SH-SY5Y (cell line): ENCODE measurements around the gene TAF4.

Source experiments
- GATA2 ChIP-seq: IDR thresholded peaks from 2 replicates; pipeline ENCODE4 v1.6.1; 2011; ENCODE audit warnings: mild to moderate bottlenecking, low read depth, low read length
- GATA3 ChIP-seq: IDR thresholded peaks from 2 replicates; pipeline ENCODE4 v1.6.1; 2011; ENCODE audit warnings: low read depth, mild to moderate bottlenecking, low read length, moderate library complexity

The TAF4 gene

DNA sequence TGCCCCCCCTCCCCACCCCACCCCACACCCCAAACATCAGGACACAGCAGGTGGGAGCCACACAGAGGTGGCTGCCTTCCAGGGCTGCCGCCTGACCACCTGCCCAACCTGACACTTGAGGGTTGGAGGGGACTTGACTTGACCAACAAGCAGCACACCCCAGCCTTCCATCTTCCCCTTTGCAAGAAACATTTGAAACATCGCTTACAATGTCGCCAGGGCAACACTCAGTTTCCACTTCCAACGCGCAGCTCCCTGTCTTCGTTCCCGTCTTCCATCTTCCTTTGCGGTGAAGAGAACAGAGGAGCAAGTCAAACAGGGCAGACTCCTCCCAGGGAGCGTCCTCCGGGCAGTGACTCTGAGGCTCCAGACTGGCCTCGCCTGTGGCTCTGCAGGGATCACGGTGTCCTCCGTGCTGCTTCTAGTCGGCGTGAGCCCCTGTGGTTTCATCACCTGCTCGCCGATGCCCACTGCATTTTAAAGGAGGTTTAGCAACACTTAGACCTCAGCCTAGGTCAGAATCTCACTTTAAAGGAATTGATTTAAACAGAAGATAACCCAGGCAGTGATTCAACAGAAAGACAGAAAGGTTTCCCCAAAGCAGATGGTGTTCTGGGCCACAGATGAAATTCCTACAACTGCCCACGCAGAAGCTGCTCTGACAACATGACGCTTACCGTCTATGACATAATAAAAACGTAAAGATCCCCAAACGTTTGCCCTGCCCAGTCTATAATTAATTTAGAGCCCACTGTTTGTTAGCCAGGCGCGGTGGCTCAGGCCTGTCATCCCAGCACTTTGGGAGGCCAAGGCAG, 130.8 kb downstream of the TAF4 start:
- TF ChIP-seq GATA3 (no peak), GATA2 (no peak)

DNA sequence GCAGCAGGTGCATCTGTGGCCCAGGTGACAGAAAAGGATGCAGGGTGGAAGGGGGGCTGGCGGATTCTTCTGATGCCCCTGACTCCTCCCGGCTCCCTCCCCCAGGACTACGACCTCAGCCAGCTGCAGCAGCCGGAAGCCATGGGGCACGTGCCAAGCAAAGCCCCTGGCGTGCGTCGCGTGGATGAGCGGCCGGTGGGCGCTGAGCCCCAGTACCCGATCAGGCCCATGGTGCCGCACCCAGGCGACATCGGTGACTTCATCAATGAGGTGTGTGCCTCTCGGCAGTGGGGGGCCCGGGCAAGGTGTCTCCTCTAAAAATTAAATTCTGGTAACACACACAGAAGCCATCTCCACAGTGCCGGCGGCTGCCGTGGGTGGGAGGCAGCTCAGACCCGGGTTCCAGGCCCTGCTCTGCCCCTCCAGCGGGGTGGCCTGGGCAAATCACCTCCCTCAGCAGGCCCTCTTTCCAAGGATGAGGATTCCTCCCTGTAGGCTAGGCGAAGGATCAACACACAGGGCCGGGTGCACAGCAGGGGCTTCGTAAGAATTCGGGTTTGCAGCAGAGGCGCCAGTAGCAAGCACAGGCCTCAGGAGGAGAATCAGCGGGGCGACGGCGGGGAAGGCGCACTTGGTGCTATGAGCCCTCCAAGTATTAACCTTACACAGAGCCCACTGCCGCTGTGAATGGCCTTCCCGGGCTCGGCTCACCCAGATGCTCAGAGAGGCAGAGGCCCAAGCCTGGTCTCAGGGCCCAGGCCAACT, 131.5 kb downstream of the TAF4 start:
- TF ChIP-seq GATA3: no peak
- no peak for TF ChIP-seq GATA2

DNA sequence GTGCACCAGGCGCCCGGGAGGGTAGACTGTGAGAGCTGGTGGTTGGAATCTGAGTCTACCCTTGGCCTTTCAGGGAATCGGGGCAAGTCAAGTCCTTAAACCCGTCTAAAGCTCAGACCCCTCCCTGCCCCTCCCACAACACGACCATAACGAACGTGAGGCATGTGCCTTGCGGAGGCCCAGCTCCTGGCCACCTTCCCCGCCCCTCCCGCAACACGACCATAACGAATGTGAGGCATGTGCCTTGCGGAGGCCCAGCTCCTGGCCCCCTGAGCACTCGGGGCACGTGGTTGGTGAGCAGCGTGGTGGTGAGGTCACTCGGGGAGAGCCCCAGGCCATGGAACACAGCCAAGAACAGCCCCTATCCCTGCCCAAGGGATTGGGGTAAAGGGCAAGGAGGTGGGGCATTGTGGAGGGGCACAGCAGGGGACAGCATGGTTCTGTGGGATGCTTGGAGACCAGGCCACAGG, 132.2 kb downstream of the TAF4 start:
- TF ChIP-seq GATA2 (no peak), GATA3 (no peak)

DNA sequence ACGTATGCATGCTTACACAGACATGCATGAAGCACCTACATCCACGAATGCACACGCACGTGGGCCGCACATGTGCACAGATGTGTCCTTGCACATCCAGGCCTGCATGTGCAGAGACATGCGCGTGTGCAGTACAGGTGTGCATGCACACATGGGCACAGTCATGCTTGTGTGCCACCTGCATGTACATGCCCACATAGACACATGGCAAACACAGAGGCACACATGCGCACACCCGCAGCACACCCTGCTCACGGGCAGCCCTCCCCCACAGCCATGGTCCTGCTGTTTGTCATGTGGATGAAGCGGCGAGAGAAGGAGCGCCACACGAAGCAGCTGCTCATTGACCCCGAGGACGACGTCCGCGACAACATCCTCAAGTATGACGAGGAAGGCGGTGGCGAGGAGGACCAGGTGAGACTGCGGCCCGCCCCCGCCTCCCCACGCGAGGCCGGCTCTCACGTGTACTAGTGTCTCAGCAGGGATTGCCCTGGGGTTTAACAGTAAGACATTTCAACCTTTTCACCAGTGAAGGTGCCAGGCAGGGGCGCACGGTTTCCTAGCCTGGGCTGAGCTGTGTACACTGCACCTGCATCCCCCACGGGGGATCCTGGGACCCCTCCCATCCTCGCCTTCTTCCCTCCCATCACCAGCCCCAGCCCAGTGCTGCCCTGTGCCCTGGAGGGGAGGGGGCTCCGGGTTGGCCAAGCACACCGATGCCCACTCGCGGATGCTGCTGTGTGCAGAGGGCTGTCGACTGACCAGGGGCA, 132.8 kb downstream of the TAF4 start:
- TF ChIP-seq GATA3 (no peak), GATA2 (no peak)

DNA sequence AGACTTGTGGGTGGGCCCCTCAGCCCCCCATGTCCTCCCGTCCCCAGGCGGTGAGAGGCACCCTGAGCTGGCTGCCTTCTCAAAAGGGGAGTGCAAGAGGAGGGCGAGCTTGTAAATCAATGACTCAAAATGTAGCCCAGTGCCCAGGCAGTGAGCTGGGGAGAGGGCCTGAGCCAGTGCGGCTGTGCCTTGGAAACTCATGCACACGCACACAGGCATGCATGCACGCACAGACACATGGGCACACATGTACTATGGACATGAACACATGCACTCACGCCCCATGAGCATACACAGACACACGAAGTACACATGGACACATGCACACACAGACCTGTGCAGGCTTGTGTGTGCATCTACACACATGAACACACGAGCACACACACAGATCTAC, 133.5 kb downstream of the TAF4 start:
- no peak for TF ChIP-seq GATA3
- TF ChIP-seq GATA2: no peak

DNA sequence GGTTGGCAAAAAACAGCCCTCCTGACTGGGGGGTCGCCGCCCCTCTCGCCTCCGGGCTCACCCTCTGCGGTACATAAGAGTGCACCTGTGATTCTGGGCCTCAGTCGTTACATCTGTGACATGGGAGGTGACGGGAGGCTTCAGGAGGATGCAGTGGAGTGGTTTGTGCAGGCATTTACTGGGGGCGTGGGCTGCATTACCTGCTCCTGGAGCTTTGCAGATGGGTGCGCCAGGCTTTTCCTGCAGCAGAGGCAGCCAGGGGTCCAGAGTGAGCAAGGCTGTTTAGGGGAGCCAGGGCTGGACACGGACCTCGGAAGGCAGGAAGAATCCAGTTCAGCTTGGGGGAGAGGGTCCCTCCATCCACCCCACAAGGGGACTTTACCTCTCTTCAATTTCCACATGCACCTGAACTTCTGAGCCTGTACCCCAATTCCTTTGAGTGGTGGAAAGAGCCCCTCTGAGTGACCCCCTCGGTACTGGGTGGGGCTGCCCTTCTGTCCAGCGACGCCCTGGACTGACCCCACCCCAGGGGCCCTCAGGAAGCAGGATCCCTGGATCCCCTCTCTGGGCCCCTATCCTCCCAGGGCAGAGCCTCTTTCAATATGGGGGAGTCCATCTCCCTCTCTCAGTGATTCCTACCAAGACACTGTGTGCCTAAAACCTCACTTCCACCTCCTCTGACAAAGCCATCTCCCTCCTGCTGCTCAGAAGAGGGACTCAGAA, 134.0 kb downstream of the TAF4 start:
- no peak for TF ChIP-seq GATA3
- no peak for TF ChIP-seq GATA2

DNA sequence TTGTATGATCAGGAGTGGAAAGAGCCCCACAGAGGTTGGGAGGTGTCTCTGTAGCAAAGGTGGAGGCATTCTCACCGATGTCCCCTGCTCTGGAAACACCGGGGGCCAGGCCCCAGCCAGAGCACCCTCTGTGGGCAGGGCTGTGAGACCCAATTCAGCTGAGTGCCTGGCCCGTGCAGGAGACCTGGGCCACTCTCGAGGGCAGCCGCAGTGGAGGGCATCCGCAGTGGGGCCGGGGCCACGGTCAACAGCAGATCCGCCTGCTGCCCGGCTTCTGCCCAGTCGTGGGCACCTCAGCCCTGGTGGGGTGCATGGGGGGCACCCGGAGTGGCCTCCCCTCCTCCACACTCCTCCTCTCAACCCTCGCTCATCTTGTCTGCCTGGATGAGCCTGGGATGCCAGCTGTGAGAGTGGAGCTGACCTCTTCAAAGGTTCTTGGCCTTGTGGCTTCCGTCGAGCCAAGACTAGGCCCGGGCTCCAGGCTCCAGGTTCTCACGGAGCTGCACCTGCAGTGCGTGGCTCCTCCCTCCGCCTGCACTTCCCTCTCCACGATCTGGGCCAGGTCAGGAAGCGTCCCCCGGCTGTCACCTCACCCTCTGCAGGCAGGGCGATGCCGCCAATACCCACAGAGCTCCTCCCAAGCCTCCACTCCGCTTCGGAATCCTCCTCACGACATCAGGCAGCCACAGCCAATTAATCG, 134.8 kb downstream of the TAF4 start:
- TF ChIP-seq GATA3 (no peak), GATA2 (no peak)

DNA sequence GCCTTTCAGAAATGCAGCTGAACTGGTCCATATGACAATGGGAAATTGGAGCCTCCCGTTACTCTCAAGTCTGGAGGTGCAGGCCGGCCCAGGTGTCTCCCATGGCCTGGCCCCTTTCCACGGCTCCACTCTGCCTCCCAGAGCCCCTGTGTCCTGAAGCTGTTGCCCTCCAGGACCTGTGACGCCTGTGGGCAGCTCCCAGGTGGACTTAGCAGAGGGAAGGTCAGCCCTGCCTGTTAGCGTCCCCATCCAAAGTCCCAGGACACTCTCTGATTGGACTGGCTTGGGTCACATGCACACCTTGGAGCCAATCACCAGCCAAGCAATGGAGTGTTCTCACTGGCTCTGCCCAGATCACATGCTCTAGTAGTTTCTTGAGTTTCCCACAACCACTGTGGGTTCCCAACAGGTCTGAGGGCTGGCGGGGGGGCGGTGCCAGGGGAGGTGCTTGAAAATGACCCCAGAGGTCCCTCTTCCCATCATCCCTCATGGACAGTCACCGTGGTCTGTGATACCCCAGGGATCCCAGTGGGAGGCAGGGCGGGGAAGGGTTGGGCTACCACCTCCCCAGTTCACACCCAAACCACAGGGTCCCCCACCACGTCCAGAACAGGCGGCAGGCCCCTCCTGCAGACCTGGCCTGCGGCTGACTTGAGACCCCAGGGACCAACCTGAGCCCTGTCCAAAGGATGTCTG, 135.6 kb downstream of the TAF4 start:
- no peak for TF ChIP-seq GATA2

DNA sequence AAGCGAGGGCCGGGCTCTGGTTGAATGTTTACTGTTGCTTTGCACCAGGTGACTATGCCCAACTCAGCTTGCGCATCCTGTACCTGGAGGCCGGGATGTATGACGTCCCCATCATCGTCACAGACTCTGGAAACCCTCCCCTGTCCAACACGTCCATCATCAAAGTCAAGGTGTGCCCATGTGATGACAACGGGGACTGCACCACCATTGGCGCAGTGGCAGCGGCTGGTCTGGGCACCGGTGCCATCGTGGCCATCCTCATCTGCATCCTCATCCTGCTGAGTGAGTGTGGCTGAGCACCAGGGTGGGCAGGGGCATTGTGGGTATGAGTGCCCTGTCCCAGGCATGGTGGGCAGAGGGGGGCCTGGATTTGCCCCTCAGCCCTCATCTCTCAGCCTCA, 136.1 kb downstream of the TAF4 start:
- no peak for TF ChIP-seq GATA2
- TF ChIP-seq GATA3: no peak

DNA sequence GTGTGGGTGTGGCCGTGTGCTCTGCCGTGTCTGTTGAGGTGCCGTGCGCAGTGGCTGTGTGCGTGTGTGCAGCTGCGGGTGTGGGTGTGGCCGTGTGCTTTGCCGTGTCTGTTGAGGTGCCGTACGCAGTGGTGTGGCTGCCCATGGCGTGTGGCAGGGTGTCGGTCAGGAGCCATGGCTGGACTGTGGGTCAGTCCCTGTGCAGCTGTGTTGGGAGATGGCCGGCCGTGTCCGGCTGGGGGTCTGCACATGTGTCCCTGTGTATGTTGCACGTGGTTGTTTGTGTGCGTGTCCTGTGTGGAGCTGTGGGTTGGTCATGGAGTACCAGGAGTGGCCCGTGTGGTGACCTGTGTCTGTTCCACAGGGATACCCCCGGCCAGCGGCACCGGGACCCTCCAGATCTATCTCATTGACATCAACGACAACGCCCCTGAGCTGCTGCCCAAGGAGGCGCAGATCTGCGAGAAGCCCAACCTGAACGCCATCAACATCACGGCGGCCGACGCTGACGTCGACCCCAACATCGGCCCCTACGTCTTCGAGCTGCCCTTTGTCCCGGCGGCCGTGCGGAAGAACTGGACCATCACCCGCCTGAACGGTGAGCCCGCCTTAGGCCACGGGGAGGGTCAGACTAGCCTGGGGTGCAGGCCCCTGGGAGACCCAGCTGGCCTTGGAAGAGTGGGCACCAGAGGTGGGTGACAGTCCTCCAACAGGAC, 137.7 kb downstream of the TAF4 start:
- TF ChIP-seq GATA3: no peak
- no peak for TF ChIP-seq GATA2

DNA sequence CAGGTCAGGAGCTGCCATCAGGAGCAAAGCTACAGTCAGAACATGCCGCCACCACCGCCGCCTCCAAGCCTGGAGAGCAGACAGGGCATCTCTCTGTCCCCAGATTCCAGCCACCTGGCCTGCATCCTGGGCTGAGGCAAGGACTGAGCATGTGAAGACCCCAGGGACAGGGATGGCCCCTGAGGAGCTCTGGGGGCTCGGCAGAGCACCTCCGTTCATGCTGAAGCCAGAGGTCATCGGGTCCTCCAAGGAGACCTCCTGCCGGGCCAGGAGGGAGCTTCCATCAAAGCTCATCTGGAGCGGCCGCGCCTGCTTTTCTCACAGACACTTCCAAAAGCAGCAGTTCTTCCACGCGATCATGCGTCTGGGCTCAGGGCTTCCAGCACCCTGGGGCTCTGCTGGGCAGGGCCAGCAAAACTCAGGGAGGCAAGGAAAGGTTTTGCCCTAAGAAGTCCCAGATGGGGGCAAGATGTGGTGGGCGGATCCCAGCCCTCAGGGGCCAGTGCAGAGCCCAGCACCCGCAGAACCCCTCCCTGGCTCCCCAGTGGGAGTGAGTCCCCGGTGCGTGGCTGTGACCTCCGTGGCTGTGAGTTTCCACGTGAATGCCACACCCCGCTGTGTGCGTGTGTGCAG, 138.4 kb downstream of the TAF4 start:
- TF ChIP-seq GATA2 (no peak), GATA3 (no peak)

DNA sequence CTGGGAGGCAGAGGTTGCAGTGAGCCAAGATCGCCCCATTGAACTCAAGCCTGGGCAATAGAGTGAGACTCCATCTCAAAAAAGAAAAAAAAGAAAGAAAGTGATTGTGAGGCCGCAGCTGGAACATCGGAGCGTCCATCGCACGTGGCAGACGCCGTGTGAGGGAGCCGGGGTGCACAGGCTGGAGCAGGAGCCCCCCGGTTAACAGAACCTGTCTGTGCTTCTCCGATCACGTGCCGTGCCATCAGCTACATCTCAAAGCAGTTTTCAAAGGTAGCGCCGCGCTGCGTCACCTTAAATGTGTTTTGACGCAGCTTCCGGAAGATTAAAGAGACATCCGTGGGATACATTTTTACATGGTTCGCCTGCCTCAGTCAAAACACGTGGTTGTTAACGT, 138.9 kb downstream of the TAF4 start:
- TF ChIP-seq GATA2: no peak
- no peak for TF ChIP-seq GATA3
